Prostate gland (tissue), 2 donors: ENCODE measurements around the gene INTS15. TPM values are rescaled to one million over a fixed set of nuclear protein-coding genes. Genes with fewer than 3 reads are reported as not detected.
A peak's percentile ranks its signal among the peaks of the same experiment; 100 is the strongest.

Experiments used
- DNase-seq: peaks from one replicate; pipeline ENCODE4 v3.0.0-alpha.2; 2019; ENCODE audit warnings: low spot score
- H3K27ac ChIP-seq, 2 donors: fragments of 200-600 bp; sonication (generic); 2 replicates each; pipeline ENCODE4 v1.5.1; 2017 to 2019
- H3K27me3 ChIP-seq: fragments of 200-600 bp; sonication (generic); replicated peaks from 2 replicates; pipeline ENCODE4 v1.5.1; 2019; ENCODE audit not compliant: insufficient read depth
- H3K36me3 ChIP-seq, 2 donors: fragments of 200-600 bp; sonication (generic); 1 replicate in 1 of 2; 2 replicates in 1 of 2; pipeline versions ENCODE4 v1.5.1 to v1.8.1; 2017 to 2019
- H3K4me1 ChIP-seq: fragments of 200-600 bp; sonication (generic); replicated peaks from 2 replicates; pipeline ENCODE4 v1.5.1; 2019
- H3K4me3 ChIP-seq, 2 donors: fragments of 200-600 bp; sonication (generic); 2 replicates each; pipeline ENCODE4 v1.5.1; 2017 to 2019
- H3K9me3 ChIP-seq: fragments of 200-600 bp; sonication (generic); 2 replicates; pipeline ENCODE4 v1.5.1; 2017
- POLR2A ChIP-seq: fragments of 450-650 bp; IDR thresholded peaks from one replicate; pipeline ENCODE4 v1.6.1; 2016; ENCODE audit warnings: antibody characterized with exemption, mild to moderate bottlenecking
- POLR2AphosphoS5 ChIP-seq: sonication (generic); formaldehyde crosslinking; IDR thresholded peaks from one replicate; pipeline ENCODE4 v1.6.1; 2017; ENCODE audit warnings: antibody characterized with exemption
- WGBS: methylation state at CpG from one replicate; pipeline ENCODE4 v1.1.5; 2018; 5-methylcytosine and 5-hydroxymethylcytosine counted together
- intact Hi-C: fragments of 100-400 bp; cut with DNase I; formaldehyde crosslinking; loops from one replicate; pipeline ENCODE4 v1.14.2; 2022
- total RNA-seq, 2 donors: library from RNA; depleted of rRNA; stranded (reverse); fragments of >200 nt; gene quantifications; one replicate each; pipeline ENCODE4 v1.1.0, GENCODE V29; 2016
- TF ChIP-seq, protein P1 (sequence below), 4 experiments: fragments of 200-600 bp in 2 of 4; fragments of 450-650 bp in 2 of 4; sonication (generic) in 2 of 4; IDR thresholded peaks; 1 replicate in 3 of 4; 2 replicates in 1 of 4; pipeline ENCODE4 v1.5.1; 2016 to 2019; ENCODE audit warnings: antibody characterized with exemption in 4 of 4, mild to moderate bottlenecking in 2 of 4, moderate library complexity in 2 of 4

Gene INTS15
- total RNA-seq, 2 donors from 2014 or later: 38.3 to 38.7 TPM

DNA sequence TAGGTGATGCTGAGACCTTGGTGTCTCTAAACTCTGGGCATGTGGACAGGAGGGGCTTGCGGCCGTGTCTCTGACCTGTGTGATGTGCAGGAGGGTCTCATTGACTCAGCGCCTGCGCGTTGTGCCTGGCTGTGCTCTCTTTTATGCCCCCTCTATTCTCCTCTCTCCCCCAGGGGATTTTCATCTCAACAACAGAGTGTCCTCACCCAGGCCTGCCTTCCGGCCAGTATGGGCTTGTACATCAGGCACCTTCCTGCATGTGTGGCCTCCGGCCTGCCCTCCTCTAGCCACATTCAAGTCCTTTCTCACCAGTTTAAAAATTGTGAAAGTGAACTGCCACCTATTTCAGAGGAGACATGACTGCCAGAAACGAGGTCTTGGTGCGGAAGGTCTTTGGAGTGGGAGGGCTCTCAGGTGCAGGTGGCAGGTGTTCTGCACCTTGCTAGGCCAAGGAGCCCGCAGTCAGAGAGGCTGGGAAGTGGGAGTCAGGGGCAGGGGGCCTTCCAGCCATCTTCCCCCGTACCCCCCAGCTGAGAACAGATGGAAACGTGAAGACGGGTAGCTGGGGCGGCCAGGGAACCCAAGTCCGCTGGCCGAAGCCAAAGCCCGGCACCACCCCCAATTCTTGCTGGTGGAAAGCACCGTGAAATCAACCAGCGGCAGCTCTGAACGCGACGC, 531 bp upstream of the INTS15 start:
- peaks cover 5% of the 10 kb centered on the region for H3K4me1 ChIP-seq
- H3K9me3 ChIP-seq: no peaks in the 10 kb centered on the region
- H3K27me3 ChIP-seq: no peaks in the 10 kb centered on the region
- intact Hi-C loops: no loop called here
- peak overlapping the region; percentile 37 to 89 for H3K27ac ChIP-seq
- H3K4me3 ChIP-seq: peak overlapping the region; percentile 69 to 90
- WGBS: 39% methylated on average over 20 of the region's 22 CpGs
- H3K36me3 ChIP-seq: peaks cover 0 to 19% of the 10 kb centered on the region in 2 donors
- DNase-seq: no peak
- TF ChIP-seq, protein P1, sequence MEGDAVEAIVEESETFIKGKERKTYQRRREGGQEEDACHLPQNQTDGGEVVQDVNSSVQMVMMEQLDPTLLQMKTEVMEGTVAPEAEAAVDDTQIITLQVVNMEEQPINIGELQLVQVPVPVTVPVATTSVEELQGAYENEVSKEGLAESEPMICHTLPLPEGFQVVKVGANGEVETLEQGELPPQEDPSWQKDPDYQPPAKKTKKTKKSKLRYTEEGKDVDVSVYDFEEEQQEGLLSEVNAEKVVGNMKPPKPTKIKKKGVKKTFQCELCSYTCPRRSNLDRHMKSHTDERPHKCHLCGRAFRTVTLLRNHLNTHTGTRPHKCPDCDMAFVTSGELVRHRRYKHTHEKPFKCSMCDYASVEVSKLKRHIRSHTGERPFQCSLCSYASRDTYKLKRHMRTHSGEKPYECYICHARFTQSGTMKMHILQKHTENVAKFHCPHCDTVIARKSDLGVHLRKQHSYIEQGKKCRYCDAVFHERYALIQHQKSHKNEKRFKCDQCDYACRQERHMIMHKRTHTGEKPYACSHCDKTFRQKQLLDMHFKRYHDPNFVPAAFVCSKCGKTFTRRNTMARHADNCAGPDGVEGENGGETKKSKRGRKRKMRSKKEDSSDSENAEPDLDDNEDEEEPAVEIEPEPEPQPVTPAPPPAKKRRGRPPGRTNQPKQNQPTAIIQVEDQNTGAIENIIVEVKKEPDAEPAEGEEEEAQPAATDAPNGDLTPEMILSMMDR (IDR thresholded peaks at IDR 0.05): no peak
- no peak for TF ChIP-seq POLR2A
- TF ChIP-seq POLR2AphosphoS5: no peak

DNA sequence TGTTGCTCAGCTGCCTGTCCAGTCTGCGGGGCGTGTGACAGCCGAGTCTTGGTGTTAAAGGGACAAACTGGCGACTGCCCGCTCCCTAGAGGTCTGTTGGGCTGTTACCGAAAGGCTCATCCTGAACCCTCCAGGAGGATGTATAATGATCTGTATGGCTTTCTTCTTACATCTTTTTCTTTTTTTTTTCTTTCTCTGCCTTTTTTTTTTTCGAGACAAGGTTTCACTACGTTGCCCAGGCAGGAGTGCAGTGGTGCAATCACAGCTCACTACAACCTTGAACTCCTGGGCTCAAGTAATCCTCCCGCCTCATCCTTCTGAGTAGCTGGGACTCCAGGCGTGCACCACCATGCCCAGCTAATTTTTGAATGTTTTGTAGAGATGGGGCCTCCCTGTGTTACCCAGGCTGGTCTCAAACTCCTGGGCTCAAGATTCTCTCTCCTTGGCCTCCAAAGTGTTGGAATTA, 857 bp downstream of the INTS15 start:
- DNase-seq: no peak
- H3K36me3 ChIP-seq: peaks cover 0 to 10% of the 10 kb centered on the region in 2 donors
- peak overlapping the region; percentile 69 to 90 for H3K4me3 ChIP-seq
- H3K27me3 ChIP-seq: no peaks in the 10 kb centered on the region
- peak overlapping the region; percentile 66 to 89 for H3K27ac ChIP-seq
- intact Hi-C loops: no loop called here
- no peaks in the 10 kb centered on the region for H3K9me3 ChIP-seq
- TF ChIP-seq, protein P1 (IDR thresholded peaks at IDR 0.05): no peak
- TF ChIP-seq POLR2AphosphoS5: no peak
- TF ChIP-seq POLR2A: no peak
- WGBS: 10% methylated on average over 10 of the region's 10 CpGs
- H3K4me1 ChIP-seq: peaks cover 5% of the 10 kb centered on the region

DNA sequence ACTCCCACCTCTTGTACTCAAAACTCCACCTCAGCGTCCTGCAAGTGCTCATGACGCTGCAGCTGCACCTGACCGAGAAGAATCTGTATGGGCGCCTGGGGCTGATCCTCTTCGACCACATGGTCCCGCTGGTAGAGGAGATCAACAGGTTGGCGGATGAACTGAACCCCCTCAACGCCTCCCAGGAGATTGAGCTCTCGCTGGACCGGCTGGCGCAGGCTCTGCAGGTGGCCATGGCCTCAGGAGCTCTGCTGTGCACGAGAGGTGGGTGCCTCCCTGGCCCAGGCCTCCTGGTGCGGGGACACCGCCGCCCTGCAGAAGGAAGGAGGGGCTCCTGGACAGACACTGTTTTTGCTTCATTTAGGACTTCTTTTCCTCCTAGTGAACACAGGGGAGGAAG, 10.3 kb downstream of the INTS15 start:
- H3K9me3 ChIP-seq: no peaks in the 10 kb centered on the region
- H3K27me3 ChIP-seq: no peaks in the 10 kb centered on the region
- DNase-seq: no peak
- H3K4me1 ChIP-seq: no peaks in the 10 kb centered on the region
- TF ChIP-seq, protein P1 (IDR thresholded peaks at IDR 0.05): no peak
- TF ChIP-seq POLR2A: no peak
- TF ChIP-seq POLR2AphosphoS5: no peak
- no peak overlapping the region for H3K4me3 ChIP-seq
- H3K27ac ChIP-seq: no peak overlapping the region
- WGBS: 89% methylated on average over 15 of the region's 15 CpGs
- H3K36me3 ChIP-seq: peaks cover 0 to 4% of the 10 kb centered on the region in 2 donors
- intact Hi-C loops: no loop called here

DNA sequence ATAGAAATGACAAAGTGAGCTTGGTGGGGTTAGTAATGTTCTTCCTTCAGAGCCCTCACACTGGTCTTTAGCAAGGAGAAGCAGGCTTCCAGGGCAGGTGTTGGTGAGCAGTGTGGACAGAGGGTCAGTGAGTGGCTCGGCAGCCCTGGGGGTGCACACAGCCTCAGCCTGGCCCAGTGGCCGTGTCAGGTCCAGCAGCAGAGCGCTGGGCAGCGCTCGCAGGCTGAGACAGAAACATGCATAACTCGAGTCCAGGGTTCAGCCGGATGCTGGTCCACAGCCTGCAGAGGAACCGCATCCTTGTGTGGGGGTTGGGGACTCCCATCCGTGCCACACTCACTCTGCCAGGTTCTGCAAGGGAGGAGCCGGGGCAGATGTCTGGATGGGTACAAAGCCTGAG, 14.6 kb downstream of the INTS15 start:
- intact Hi-C loops: no loop called here
- Histone ChIP-seq H3K4me1 (no peaks in the 10 kb centered on the region), H3K36me3 (no peaks in the 10 kb centered on the region), H3K27me3 (no peaks in the 10 kb centered on the region), H3K9me3 (no peaks in the 10 kb centered on the region), H3K4me3 (no peak overlapping the region), H3K27ac (no peak overlapping the region)
- no peak for TF ChIP-seq POLR2A
- TF ChIP-seq, protein P1 (IDR thresholded peaks at IDR 0.05): no peak
- TF ChIP-seq POLR2AphosphoS5: no peak
- 89% methylated on average over 10 of the region's 10 CpGs for WGBS
- DNase-seq: no peak
